ENCODE measurements around the gene ENTREP3. TPM values are rescaled to one million over a fixed set of nuclear protein-coding genes. Genes with fewer than 3 reads are reported as not detected.

ENTREP3 gene
- total and polyA plus RNA-seq, 2 experiments from 2014 or later = 8.8 to 27.1 TPM

- Histone ChIP-seq H3K4me3 (peak within 1 kb of the TSS; percentile 50), H3K27me3 (no peaks in the 10 kb centered on the region), H2AFZ (peak within 1 kb of the TSS; percentile 20), H3K79me2 (peaks cover 25% of the 10 kb centered on the region), H3K9me2 (replicated peaks; ENCODE audit: insufficient read depth) (no peaks in the 10 kb centered on the region), H4K20me1 (ENCODE audit: insufficient read depth, poor library complexity, severe bottlenecking) (no peaks in the 10 kb centered on the region), H3K9me3 (ENCODE audit: low read depth) (no peaks in the 10 kb centered on the region), H3K27ac (peak within 1 kb of the TSS; percentile 54), H3K4me1 (ENCODE audit: insufficient read depth) (peaks cover 6% of the 10 kb centered on the region), H3K4me2 (peak within 1 kb of the TSS; percentile 98), H3K36me3 (replicated peaks; ENCODE audit: insufficient read depth, low read depth) (no peaks in the 10 kb centered on the region)
- 1% methylated on average over 47 of the region's 47 CpGs for WGBS (ENCODE audit: low lambda C conversion rate, missing lambda C conversion rate)
- DNase-seq (ENCODE audit: low spot score) = peak; percentile 98
- TF ChIP-seq EZH2 (IDR thresholded peaks at IDR 0.05; ENCODE audit: borderline replicate concordance) (no peak), CTCF (IDR thresholded peaks at IDR 0.05; ENCODE audit: poor library complexity) (no peak), EZH2phosphoT487 (IDR thresholded peaks at IDR 0.05; ENCODE audit: low read depth, severe bottlenecking, unreplicated experiment) (no peak)
Observed at GRCh38 chr1:155261852-155262673, 6.8 kb upstream of the ENTREP3 start, which contains the start of gene SCAMP3. SCAMP3 (minus strand) TSS chr1:155262360; CDS start chr1:155262151, 209 bp downstream.

GRCh38 chr1:155261493-155261851 is 6.2 kb upstream of the ENTREP3 start:
- H3K4me3 ChIP-seq = peak overlapping the region; percentile 50
- H2AFZ ChIP-seq = peak overlapping the region; percentile 20
- H3K79me2 ChIP-seq = peaks cover 25% of the 10 kb centered on the region
- no peaks in the 10 kb centered on the region for H3K36me3 ChIP-seq (replicated peaks; ENCODE audit: insufficient read depth, low read depth)
- H3K27ac ChIP-seq = peak overlapping the region; percentile 54
- under 1% methylated on average over 9 of the region's 9 CpGs for WGBS (ENCODE audit: low lambda C conversion rate, missing lambda C conversion rate)
- no peaks in the 10 kb centered on the region for H4K20me1 ChIP-seq (ENCODE audit: insufficient read depth, poor library complexity, severe bottlenecking)
- H3K9me3 ChIP-seq (ENCODE audit: low read depth) = no peaks in the 10 kb centered on the region
- DNase-seq (ENCODE audit: low spot score) = no peak
- H3K9me2 ChIP-seq (replicated peaks; ENCODE audit: insufficient read depth) = no peaks in the 10 kb centered on the region
- peaks cover 6% of the 10 kb centered on the region for H3K4me1 ChIP-seq (ENCODE audit: insufficient read depth)
- TF ChIP-seq CTCF (IDR thresholded peaks at IDR 0.05; ENCODE audit: poor library complexity) (no peak), EZH2 (IDR thresholded peaks at IDR 0.05; ENCODE audit: borderline replicate concordance) (no peak), EZH2phosphoT487 (IDR thresholded peaks at IDR 0.05; ENCODE audit: low read depth, severe bottlenecking, unreplicated experiment) (no peak)
- peak overlapping the region; percentile 98 for H3K4me2 ChIP-seq
- no peaks in the 10 kb centered on the region for H3K27me3 ChIP-seq

GRCh38 chr1:155260276-155260675 is 5.0 kb upstream of the ENTREP3 start:
- Histone ChIP-seq H3K9me3 (ENCODE audit: low read depth) (no peaks in the 10 kb centered on the region), H3K4me2 (no peak overlapping the region), H2AFZ (no peak overlapping the region), H3K36me3 (replicated peaks; ENCODE audit: insufficient read depth, low read depth) (no peaks in the 10 kb centered on the region), H4K20me1 (ENCODE audit: insufficient read depth, poor library complexity, severe bottlenecking) (no peaks in the 10 kb centered on the region), H3K27me3 (no peaks in the 10 kb centered on the region), H3K9me2 (replicated peaks; ENCODE audit: insufficient read depth) (no peaks in the 10 kb centered on the region), H3K27ac (no peak overlapping the region), H3K4me1 (ENCODE audit: insufficient read depth) (peaks cover 13% of the 10 kb centered on the region), H3K79me2 (peaks cover 25% of the 10 kb centered on the region), H3K4me3 (no peak overlapping the region)
- 92% methylated on average over 5 of the region's 5 CpGs for WGBS (ENCODE audit: low lambda C conversion rate, missing lambda C conversion rate)
- TF ChIP-seq EZH2 (IDR thresholded peaks at IDR 0.05; ENCODE audit: borderline replicate concordance) = no peak
- TF ChIP-seq CTCF (IDR thresholded peaks at IDR 0.05; ENCODE audit: poor library complexity) = no peak
- no peak for TF ChIP-seq EZH2phosphoT487 (IDR thresholded peaks at IDR 0.05; ENCODE audit: low read depth, severe bottlenecking, unreplicated experiment)
- DNase-seq (ENCODE audit: low spot score) = no peak
